ENCODE data around the gene SUN2.

Gene SUN2

DNA sequence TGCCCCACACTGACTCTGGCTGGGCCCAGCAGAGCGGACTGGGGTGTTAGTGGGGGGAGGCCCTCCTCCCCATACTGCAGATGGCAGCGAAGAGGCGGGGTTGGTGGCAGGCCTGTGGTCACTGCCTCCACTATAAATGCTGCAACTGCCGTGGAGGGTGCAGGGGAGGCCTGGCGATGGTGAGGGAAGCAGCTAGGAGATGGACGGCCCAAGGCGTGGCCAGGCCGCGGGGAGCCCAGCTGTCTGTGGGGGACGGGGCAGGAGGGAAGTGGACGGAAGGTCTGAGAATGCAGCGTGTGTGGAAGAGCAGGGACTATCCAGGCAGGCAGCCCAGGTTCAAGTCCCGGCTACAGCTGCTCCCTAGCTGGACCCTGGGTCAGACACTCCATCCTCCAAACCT is 19.9 kb upstream of the SUN2 start:
- no peak for DNase-seq

DNA sequence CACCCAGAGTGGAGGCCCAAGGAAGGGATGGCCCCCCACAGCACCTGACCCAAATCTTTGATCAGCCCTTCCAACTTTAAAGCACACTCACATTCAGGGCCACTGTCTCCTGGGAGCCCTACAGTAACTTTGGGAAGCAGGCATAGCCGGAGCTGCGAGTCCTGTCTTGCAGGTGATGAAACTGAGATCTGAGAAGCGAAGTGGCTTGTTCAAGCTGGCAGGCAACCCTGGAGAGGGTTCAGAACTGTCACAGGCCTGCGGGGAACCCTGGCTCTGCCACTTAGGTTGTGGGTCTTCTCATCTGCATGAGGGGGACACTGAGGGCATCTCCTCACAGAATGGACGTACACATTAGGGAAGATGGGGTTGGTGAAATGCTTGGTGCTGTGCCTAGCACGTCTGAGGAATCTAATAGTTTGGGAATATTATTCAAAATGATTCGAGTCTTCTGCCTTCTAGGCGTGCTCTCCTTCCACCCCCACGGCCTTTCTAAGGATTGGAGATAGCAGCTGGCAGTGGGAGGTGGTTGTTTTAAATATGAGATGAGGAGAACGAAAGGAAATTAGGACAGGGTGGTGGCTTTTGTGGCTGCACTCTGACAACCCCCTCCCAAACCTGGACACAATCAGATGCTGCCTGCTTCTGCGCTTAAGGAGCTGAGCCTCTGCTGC is 18.8 kb upstream of the SUN2 start:
- no peak for DNase-seq

DNA sequence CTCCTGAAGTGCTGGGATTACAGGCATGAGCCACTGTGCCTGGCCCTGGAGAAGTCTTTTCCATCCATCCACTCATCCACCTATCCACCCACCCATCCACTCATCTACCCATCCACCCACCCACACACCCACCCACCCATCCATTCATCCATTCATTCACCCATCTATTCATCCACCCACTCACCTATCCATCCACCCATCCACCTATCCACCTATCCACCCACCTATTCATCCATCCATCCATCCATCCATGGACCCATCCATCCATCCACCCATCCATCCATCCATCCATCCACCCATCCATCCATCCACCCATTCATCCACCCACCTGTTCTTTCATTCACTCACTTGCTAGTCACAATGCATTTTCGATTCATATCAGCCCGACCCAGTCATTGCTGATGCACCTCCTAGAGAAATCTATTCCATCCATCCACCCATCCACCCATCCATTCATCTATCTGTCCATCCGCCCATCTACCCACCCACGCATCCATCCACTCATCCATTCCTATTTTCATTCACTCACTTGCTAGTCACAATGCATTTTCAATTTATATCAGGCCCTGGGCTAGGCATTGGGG is 17.7 kb upstream of the SUN2 start:
- no peak for DNase-seq

DNA sequence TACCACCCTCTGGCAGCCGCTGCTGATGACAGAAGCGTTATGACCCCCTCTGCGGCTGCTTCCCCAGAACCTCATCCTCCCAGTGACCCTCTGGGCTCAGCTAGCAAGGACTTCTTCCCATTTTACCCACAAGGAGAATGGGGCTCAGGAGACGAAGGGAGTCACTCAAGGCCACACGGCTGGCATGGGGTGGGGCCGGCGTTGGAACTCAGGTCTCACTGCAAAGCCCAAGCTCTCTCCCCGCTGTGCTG is 16.8 kb upstream of the SUN2 start:
- no peak for DNase-seq

DNA sequence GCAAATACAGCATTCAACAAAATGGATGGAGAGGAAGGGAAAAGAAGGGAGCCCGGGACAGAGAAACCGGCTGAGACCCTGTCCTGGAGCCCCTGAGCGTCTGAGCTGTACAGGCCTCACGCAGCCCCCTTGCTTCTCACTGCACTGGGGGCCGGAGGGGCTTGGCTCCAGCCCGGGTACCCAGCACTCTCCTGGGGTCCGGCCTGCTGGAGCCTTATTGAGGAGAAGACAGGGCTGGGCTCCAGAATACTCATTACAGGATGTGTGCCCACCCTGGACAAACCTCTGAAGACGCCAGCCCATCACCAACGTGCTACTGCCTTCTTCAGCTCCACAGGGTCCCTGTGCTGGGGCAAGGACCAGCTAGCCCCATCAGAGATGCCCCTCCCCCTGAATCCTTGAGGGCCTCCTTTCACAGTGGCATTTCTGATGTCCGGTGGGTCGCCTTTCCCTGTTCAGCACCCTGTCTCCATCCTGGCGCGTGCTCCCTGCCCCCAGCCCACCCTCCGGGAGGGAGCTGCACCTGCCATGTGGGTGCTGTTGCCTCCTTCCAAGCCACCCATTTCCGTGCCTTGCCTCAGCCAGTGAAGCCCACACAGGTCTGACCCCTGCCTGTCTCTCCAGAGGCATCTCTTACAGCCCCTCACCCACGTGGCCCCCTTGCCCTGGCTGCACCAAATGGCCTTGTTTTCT is 14.6 kb upstream of the SUN2 start:
- no peak for DNase-seq

DNA sequence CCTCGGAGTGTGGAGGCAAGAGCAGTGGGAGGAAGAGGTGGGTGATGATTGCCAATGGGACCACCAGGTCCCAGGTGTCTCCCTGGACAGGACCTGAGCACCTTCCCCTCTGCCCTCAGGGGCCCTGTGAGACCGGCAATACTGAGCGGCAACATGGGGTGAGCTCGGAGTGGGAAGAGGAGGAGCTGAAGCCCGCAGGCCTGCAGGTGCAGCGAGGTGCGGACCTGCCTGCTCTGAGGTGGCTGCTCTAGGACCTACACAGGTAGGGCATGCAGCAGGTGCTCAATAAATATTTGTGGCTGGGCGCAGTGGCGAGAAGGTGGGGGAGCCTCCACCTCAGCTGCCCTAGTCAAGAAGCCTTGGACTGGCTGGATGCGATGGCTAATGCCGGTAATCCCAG is 12.2 kb upstream of the SUN2 start:
- no peak for DNase-seq

DNA sequence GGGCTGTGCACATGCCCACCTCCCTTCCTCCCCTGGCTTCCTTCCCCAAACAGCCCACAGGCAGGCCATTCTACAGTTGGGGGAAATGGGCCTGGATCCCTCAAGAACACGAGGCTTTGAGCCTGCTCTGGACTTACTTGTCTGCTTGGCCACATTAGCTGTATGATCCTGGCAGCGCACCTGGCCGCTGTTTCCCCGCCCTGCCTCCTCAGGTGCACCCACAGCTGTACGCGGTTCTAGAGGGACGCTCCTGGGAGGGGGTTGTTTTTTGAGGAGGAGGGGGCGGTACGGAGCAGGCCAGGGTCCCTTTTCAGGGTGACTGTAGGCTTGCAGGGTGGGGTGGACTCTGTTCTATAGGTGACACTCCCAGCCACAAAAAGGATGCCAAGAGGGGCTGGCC is 11.5 kb upstream of the SUN2 start:
- no peak for DNase-seq

DNA sequence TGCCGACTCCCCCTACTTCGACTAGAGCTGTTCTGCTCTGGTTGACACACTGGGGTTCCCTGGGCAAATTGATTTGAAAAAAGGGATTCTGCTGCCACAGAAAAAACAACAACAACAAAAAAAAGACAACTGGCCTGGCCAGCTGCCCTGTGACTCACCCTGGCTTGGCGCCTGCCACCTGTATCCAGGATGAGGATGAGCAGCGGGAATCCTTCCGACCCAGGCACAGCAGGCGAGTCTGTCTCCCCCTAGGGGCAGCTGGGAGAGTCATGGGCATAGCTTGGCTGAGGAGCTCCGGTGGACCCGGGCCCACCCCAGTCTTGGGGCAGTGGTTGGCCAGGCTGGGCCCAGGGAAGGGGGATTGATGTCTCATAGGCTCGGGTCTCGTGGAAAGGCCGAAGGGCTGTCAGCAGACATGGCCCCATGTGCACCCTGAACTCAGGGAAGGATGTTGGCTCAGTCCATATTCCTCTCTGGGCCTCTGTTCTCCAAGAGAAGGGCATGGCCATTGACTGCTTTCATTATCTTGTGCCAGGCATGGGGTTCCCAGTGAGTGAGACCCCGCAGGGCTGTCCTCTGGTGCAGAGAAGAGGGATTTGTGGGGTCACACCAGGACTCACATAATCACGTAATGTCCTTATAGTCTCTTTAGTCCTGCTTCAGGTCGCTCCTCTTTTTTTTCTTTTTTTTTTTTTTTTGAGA is 10.4 kb upstream of the SUN2 start:
- peak; percentile 61 for DNase-seq

DNA sequence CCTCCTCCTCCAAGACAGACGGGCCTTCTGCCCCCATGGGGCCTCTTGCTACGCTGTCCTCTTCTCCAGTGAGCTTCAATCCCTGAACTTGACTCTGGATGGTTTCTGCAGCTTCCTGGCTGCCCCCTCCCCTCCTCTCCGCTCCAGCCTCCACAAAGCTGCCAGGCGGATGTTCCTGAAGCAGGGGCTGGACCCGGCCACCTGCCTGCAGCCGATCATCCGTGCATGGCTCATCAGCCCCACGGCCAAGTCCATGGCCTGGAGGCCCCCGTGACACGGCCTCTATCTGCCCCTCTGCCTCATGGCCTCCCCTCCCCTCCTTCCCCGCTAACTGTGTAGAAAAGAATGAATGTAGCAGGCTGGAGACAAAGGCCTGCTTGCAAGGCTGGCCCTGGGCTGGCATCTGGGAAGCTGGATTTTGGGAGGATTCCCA is 6.8 kb upstream of the SUN2 start:
- no peak for DNase-seq

DNA sequence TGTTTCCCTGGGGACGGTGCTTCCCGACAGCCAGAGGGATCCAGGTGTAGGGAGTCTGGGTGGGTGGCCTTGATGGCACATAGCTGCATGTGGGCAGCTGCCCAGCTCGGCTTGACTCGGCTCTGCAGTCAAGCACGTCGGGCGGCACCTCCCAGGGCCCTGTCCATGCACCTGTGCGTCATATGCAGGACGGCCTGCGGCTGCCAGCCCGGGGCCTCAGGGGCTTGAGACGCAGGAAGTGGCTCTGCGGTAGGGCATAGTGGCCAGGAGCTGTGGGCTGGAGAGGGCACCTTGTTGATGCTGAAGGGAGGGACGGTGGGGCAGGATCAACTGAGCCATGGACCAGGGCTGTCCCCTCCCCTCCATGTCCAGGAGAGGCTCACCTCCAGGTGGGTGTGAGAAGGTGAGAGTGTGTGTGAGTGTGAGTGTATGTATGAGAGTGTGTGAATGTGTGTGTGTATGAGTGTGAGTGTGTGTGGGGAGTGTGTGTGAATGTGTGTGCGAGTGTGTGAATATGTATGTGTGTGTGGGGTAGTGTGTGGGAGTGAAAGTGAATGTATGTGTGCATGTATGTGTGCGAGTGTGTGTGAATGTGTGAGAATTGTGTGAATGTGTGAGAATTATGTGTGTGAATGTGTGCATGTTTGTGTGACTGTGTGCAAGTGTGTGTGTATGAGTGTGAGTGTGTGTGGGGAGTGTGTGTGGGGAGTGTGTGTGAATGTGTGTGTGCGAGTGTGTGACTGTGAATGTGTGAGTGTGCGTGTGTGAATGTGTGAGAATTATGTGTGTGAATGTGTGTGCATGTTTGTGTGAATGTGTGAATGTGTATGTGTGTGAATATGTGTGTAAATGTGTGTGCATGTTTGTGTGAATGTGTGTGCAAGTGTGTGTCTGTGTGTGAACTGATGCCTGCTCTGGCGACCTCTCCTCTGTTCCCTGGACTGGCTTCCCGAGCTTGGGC is 5.7 kb upstream of the SUN2 start:
- peak; percentile 67 for DNase-seq

DNA sequence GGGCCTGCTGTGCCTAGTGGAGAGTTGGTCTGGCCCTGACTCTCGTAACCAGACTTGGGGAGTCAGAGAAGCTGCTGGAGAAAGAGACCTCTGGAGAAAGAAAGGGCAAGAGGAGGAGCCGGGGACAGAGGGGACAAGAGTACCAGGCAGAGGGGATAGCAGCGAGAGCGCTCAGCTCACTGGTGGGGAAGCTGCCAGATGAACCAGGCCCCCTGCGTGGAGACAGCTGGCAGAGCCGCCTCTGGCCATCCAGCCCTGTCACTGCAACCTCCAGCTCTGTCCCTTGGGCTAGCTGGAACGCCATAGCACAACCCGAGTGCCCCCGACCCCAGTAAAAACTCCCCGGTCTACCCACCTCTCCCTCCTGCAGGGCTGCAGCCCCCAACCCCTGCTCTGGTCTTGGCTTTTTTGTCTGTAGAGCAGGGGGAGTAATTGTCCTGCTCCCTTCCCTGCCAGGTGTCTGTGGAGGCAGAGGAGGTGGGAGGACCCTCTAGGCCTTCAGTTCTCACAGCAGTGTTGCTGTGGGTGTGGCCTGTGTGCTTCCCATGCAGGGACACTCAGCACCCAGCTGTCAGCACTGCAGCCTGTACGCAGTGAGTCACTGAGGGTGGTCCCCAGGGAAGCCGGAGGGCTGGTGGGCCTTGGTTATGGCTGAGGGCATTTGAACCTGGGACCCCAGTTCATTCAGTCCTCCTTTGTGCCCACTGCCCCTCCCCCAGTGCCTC is 4.8 kb upstream of the SUN2 start:
- peak; percentile 47 for DNase-seq

DNA sequence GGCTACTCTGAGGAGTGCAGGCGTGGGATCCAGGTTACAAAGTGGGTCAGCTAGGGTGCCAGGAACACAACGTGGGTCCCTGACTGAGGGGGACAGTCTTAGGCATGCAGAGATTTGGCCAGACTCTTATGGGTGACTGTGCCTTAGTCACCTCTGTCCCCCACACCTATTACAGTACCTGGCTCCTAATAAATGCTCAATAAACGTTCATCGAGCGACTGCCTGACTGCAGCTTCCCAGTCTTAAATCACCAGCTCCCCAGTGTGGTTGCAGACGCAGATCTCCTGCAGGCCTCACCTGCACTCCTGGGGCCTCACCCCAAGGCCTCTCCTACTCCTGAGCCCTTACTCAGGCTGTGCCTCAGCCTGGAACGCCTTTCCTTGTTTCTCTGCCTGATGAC is 3.2 kb upstream of the SUN2 start:
- DNase-seq = no peak

DNA sequence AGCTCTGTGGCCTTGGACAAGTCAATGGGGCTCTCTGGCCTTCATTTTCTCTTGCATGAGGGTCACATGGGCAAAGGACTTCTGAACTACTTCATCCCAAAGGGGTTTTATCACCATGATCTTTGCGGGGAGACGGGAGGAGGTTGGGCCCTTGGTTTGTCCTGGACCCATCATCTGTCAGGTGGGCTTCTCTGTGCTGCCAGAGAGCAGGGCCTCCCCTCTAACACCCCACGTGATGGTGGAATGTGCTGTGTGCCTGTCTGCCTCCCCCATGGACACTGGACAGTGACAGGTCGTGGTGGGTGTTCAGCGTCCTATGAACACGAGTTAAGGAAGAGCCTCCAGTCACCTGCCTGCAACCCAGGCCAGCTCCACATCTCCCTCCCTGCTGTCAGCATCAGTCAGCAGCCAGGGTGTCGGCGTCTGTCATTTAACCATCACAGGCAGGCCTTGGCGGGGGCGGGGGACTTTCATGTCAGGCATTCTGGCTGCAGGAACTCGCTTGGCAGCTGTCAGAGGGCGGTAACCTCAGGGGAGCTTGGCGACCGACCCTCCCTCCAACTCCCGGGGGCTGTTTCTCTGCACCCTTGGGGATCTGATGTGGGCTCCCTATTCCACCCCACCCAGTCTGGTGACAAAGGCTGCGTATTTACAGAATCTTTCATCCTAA is 2.6 kb upstream of the SUN2 start:
- no peak for DNase-seq

DNA sequence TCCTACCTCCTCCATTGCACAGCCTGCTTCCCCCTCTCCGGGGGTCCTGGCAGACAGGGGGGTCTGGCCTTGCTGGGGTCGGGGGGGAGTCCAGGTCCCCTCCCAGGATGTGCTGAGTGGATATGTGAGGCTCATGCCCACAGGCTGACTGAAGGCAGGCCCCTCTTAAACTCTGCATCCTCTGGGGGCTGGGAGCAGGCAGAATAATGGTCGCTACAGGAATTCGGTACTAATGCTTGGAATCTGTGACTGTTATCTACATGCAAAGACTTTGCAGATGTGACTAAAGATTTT is 1.6 kb upstream of the SUN2 start:
- DNase-seq = no peak

DNA sequence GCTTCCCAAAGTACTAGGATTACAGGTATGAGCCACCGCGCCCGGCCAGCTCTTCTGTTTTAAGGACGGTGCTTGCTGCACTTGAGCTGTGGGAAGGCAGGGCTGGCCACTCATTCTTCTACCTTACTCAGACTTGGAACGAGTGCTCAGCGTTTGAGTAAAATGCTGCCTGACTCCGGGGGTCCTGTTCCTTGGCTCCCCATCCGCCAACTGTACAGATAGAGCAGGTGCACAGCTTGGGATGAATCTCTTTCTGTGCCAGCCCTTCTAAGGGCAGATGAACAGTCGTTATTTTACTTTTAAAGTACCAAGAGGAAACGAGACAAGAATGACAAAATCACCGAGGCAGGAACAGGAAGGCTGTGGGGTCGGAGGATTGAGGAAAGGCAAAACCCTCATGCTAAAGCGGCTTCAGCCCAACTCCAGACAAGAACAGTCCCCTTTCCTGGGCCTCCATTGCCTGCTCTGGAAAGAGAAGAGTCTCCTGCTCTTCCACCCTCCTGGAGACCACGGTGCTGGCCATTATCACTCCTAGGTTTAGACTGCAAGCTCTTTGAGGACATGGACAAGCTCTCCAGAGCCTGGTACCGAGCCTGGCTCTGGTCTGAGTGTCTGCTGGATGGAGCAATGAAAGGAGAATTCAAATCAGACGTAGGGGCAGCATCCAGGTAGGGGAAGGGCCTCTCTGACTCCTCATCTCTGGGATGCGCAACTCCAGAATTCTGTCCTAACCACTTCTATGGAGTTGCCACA is 1.1 kb upstream of the SUN2 start:
- DNase-seq = no peak

DNA sequence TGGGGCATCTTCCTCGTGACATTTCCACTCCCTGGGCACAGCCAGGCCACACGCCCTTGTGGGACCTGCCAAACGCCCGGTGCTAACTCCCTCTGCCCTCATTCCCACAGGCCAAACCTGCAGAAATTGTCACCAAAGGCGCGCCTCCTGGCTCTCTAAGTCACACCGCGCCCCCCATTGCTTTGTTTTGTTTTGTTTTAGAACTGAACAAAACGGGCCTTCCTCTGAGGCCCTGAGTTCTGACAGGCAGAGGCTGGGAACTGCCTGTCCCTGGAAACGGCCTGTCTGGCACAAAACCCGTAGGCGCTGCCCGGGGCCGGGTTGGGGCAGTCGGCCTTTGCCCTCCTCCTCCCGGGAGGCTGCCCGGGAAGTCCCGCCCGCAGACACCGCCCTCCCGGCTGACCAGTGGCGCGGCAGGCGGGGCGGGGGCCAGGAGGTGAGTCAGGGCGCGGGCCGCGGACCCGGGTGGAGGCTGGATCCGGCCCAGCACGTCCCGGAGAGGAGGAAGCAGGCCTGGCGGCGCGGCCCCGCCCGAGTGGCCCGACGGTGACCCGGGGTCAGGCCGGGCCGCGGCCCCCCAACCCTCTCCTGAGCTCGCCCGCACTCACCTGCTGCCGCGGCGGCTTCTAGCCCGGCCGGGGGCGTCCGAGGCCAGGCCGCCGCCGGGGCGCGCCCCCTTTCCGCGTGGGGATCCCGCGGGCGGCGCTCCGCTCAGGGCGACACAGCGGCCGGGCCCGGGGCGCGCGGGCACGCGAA is 465 bp downstream of the SUN2 start:
- peak; percentile 73 for DNase-seq

DNA sequence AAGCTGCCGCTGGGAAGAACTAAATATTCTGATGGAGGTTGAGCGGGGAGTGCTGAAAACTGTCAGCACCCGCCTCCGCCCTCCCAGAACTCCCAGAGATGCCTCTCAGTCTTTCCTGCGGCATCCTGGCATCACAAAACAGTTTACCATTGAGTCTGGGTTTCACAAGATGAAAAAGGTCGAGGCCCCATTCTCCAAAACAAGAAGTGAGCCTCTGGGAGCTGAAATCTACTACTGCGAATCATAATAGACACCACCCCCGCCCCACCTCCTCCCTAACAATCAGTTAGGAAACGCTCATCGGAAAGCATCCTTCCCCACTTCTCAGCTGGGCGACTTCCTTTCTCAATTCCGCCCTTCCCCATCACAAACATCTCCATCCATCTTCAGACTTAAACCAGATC is 1.0 kb downstream of the SUN2 start:
- DNase-seq = peak; percentile 49

DNA sequence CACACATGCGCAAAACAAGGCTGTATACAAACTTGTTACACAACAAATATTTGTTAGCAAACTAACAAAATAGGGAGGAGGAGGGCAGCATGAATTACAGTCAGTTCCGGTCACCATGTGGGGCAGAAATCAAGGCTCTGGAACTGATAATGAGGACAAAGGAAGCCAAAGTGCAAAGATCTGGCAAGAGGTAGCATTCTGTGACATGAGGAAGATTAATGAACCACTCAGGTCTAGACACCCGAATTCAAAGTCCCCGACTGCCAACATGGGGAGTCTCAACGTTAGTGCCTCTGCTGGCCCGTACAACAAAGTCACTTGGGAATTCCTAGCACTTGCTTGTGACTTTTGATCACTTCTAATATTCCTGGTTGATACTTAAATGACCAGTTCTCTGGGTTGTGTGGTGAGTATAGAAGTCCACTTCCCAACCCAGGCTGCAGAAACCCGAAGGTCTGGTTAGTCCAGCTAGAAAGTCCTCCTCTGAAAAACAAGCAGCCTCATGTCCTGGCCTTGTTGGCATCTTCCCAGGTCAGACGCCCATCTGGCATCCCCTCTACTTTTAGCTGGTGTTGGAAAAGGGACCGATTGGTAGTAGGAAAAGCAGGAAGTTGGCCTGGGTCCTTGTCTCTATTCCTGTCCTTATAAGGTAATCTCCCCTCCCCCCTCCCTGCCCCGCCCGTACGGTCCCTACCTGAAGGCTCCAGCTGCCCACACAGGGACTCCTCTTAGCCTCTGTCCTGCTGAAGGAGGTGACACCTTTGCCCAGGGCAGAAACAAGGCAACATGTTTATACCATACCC is 1.6 kb downstream of the SUN2 start:
- DNase-seq = peak; percentile 61

All from RPMI8226 (cell line).